DMS53 treated with DMSO at 0.1 percent for 48 hours (cell line): ENCODE data around the gene JRKL.
A peak's percentile ranks its signal among the peaks of the same experiment; 100 is the strongest.

Experiments used
- DNase-seq: peaks from one replicate; lab custom pipeline; 2025; ENCODE audit not compliant: unreplicated experiment; lab: John Stamatoyannopoulos, UW

JRKL gene

DNA sequence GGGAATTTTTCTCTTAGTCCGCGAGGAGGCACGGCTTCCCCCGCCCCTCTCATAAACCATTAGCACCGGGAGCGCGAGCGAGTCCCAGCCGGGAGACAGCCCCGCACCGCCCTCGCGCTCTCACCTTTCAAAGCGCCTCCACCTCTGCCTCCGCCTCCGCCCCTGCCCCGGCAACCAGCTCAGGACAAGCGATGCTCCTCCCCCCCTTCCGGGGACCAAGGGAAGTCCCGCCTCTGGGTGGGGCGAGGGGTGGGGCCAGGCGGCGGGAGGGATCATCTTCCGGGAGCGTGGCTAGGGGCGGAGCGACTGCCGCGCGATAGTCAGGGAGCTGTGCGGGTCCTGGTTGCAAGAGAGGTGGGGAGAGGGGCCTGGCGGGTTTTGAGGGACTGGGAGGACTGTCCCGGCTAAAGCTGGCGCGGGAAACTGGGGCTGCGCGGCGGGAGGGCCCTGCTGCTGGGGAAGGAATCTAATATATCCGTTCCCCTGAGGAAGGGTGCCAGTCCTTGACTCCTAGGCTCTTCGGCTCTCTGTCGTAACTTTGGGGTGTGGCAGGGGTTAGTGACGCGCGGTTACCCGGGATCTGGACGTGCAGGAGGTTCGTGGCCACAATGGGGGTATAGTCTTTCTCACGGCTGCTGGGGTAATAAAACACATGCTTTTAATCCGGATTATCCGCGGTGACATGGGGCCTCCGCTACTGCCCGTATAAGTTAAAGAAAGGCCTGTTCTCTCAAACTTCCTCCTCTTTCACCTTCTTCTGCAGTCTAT, at the start of gene JRKL, which contains the start of gene CCDC82:
TSS of gene JRKL (plus strand) at position 294 of the 768 bp plus-strand sequence. CDS start 637 bp downstream, outside the sequence.
TSS of gene CCDC82 (minus strand) at position 193 of the 768 bp plus-strand sequence. CDS start 5,165 bp downstream, outside the sequence.
- peak; percentile 90 for DNase-seq

GRCh38 chr11:96340555-96340885, 49.3 kb upstream of the JRKL start:
- no peak for DNase-seq

DNA sequence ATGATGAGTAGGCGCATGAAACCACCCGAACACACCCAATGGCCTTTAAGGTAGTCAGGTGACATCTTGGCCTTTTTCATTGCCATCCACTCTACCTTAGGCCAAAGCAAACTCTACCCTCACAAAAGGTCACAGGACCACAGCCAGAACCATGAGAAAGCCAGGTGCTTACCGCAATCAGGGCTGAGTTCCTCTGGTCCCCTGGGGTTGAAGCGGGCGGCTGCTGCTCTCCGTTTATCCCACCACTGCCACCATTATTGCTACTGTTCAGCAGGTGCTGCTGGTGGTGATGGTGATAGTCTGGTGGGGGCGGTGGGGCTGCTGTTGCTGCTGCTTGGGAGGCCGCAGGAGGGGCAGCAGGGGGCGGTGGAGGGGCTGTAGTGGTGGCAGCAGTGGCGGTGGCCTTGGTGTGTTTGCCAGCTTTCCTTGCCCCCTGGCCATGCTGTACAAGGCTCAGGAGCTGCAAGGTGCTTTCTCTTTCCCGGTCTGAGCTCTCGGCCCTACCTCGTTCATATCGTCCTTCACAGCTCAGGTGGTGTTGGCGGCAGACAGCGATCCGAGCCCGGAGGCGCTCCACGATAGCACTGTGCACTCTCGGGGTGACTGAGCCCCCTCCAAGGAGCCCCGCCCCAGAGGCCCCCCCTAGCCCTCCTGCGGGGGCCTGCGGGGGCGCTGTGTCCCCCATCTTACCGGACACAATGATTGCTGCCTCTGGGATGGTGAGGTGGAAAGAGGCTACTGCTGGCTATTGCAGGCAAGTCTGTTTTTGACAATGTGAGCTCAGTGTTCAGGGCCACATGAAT, 48.4 kb upstream of the JRKL start:
- DNase-seq = no peak

GRCh38 chr11:96342014-96342960, 47.5 kb upstream of the JRKL start:
- peak; percentile 68 for DNase-seq

DNA sequence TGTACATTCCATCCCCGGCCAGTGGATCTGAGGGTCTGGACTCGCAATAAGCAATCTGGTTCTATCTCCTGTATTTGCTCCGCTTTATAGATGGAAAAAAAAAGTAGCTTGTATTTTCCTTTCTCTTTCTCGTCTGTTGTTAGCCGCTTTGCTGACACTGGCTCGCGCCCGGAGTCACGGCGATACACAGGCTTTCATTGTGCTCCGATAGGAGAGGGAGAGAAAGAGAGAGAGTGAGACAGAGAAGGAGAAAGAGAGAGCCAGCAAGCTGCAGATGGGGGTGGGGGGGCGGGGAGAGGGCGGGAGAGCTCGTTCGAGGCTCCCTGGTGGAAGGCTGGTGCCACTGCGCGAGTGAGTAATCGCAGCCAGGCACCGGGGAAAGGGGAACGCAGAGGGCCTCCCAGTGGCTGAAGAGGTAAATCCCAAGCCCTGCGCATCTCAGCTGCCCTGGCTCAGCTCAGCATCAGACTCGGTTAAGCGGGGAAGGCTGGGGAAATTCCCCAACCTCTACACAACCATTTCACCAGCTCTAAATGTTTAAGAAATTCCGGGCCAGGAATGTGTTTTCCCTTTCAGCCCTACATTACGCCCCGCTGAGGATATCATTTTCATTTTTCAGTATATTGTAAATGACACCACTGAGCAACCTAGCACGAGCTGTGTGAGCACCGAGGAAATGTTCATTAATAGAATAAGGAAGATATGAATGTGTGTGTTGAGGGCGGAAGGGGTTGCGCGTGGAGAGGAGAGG, 46.7 kb upstream of the JRKL start, which contains the start of gene MAML2:
TSS of gene MAML2 (minus strand) at position 235 of the 751 bp plus-strand sequence. CDS start 1,300 bp downstream, outside the sequence.
- DNase-seq = peak; percentile 96

DNA sequence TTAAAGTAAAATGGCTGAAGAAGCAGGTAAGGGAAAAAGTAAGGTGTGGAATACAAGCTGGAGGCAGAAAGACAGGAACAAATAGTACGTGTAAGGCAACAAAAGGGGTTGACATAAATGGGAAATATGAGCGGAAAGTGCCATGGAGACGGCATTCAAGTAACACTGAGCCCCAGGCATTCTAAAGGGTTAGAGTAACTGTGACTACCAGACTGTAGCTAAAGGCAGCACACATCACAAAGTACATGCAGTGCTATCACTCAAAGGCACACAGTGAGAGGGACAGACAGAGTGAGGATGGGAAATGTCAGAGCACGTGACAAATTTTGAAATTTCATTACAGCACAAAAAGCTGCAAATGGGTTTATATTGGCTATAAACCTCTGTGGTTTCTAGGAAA, 33.0 kb upstream of the JRKL start:
- no peak for DNase-seq

GRCh38 chr11:96357794-96358193, 32.0 kb upstream of the JRKL start:
- DNase-seq = no peak

GRCh38 chr11:96358321-96358720, 31.5 kb upstream of the JRKL start:
- no peak for DNase-seq

GRCh38 chr11:96361778-96362177, 28.0 kb upstream of the JRKL start:
- no peak for DNase-seq

DNA sequence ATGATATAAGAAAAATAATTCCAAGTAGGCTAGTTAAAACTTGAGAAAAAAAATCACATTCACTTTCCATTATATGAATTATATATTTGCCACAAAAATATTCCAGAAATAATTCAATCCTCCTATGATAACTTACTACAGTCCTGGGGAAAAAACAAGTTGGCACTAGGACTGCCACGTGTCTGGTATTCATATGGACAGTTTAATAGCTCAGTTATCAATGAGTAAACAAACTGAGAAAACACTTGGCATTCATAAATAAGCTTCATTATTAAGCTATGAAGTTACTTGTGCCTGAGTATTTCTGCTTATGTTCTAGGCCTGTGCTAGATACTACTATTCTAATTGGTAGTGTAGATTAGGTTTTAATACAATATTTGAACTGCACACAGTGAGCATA, 24.3 kb upstream of the JRKL start:
- no peak for DNase-seq

- no peak for DNase-seq
Measured at GRCh38 chr11:96366024-96366423, 23.8 kb upstream of the JRKL start.

DNA sequence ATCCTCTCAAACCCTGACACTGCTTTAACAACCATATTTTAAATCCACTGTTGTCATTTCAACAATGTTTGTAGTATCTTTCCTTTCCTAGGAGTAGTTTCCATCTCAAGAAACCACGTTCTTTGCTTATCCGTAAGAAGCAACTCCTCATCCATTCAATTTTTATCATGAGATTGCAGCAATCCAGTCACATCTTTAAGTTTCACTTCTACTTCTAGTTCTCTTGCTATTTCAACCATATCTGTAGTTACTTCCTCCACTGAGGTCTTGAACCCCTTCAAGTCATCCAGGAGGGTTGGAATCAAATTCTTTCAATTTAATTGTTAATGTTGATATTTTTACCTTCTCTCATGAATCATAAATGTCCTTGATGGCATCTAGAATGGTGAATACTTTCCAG, 22.5 kb upstream of the JRKL start:
- DNase-seq = no peak

GRCh38 chr11:96373826-96374225, 16.0 kb upstream of the JRKL start:
- no peak for DNase-seq

DNA sequence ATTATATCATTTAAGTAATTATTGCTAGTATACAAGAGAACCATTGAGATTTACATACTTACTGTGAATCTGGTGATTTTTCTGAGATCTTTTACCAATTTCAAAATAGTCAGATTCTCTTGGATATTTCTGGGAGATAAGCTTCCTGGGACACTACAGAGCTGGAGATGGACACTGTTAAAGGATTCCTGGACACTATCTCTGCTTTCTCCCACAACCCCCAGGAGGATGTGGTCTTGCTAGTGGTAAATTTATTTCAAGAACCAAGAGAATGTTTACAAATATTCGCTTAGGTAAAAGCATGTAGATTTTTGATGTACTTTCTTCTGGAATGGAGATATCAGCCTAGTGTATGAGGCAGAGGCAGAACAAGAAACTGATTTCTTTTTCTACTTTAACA, 13.0 kb upstream of the JRKL start:
- no peak for DNase-seq

DNA sequence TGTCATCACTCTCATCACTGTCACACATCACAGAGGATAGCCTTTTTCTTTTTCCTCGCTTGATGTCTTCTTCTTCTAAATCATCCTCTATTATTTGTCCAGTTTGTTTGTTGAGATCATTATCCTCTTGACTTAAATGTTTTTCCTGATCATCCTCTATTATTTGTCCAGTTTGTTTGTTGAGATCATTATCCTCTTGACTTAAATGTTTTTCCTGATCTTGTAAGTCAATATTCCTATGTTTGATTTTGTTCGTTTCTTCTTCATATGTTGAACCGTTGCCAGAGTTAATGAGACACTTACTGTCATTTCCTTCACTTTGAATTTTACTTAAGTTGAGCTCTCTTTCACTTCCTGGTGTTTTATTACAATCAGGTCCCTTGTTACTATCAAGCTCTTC, 5.7 kb upstream of the JRKL start:
- DNase-seq = peak; percentile 100

GRCh38 chr11:96385187-96385586, 4.6 kb upstream of the JRKL start:
- DNase-seq = no peak

DNA sequence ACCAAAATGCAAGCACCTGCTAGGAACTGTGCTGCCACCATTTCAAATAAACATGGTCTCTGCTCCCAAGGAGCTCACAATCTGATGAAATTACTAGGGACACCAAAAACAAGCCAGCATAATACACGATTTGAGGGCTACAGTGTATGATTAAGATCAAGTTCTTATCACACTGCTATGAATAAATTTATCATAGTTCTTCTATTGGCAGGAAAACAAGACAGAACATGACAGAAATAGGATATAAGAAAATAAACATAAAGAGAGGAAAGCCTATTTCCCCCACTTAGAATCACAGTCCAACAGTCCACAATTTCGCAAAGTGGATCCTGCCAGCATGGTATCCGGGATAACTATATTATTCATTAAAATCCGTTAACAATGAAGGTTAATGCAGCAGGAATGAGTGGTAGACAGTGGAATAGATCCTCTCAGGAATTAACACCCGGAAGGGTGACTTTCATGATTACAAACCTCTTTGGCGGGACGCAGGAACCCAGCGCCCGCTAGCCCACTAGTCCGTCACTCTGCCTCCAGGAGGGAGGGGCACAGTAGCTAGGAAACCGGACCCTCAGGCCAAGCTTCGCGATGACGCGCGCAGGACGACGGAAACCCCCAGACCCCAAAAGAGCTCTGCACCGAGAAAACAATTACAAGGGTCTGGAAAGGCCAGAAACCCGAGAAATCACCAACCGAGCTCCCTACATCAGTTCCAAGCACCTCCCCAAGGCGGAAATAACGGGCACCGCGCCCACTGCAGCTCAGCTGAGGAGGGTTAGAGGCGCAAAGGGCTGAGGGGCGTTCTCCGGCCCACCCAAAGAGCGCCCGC, 708 bp upstream of the JRKL start:
- peak; percentile 24 for DNase-seq

- DNase-seq = no peak
Measured at GRCh38 chr11:96390488-96390792, 627 bp downstream of the JRKL start.

DNA sequence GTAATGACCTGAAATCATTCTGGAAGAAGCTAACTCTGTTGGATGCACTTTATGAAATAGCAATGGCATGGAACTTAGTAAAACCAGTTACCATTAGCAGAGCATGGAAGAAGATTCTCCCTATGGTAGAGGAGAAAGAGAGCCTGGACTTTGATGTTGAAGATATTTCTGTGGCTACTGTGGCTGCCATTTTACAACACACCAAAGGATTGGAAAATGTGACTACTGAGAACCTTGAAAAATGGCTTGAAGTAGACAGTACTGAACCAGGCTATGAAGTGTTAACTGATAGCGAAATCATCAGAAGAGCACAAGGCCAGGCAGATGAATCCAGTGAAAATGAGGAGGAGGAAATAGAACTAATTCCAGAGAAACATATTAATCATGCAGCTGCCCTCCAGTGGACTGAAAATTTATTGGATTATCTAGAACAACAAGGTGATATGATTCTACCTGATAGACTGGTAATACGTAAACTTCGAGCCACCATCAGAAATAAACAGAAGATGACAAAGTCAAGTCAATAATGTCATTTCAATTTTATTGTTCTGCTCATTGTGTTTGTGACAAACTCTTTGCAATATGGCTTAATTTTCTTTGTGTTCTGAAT, 2.0 kb downstream of the JRKL start:
- no peak for DNase-seq
